Inferior parietal cortex (tissue), 1 donor: Measurements from ENCODE around the gene DUSP7.

ENCODE experiments used
- DNase-seq: peaks from one replicate; pipeline ENCODE4 v3.0.0-alpha.2; 2016; ENCODE audit errors: extremely low spot score

Gene DUSP7, protein sequence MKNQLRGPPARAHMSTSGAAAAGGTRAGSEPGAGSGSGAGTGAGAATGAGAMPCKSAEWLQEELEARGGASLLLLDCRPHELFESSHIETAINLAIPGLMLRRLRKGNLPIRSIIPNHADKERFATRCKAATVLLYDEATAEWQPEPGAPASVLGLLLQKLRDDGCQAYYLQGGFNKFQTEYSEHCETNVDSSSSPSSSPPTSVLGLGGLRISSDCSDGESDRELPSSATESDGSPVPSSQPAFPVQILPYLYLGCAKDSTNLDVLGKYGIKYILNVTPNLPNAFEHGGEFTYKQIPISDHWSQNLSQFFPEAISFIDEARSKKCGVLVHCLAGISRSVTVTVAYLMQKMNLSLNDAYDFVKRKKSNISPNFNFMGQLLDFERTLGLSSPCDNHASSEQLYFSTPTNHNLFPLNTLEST

GRCh38 chr3:52056521-52056967 is at the start of gene DUSP7:
Gene DUSP7, minus strand, starts transcription at chr3:52056571. Its CDS starts 205 bp downstream, at chr3:52056366.
- no peak for DNase-seq

GRCh38 chr3:52104684-52105640 is 48.6 kb upstream of the DUSP7 start:
- no peak for DNase-seq

GRCh38 chr3:52102934-52103333 is 46.6 kb upstream of the DUSP7 start:
- DNase-seq = no peak

DNA sequence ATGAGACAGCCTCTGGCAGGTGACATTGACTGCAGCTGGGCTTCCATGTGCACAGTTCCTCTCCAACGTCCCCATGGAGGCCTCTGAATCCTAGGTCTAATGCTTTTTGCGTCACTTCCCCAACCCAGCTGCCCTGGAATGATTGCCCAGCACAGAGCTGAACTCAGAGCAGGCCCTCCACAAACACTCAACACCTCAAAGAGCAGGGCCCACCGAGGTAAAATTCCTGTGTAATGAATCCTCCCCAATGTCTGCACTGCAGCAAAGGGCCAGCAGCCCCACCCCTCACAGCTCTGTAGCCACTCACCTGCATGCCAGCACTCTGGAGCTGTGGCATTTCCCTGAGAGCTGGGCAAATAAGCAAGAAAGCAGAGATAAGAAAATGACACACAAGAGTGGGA is 42.6 kb upstream of the DUSP7 start:
- no peak for DNase-seq

- DNase-seq = no peak
These were observed 41.6 kb upstream of the DUSP7 start for GRCh38 chr3:52097851-52098507.

DNA sequence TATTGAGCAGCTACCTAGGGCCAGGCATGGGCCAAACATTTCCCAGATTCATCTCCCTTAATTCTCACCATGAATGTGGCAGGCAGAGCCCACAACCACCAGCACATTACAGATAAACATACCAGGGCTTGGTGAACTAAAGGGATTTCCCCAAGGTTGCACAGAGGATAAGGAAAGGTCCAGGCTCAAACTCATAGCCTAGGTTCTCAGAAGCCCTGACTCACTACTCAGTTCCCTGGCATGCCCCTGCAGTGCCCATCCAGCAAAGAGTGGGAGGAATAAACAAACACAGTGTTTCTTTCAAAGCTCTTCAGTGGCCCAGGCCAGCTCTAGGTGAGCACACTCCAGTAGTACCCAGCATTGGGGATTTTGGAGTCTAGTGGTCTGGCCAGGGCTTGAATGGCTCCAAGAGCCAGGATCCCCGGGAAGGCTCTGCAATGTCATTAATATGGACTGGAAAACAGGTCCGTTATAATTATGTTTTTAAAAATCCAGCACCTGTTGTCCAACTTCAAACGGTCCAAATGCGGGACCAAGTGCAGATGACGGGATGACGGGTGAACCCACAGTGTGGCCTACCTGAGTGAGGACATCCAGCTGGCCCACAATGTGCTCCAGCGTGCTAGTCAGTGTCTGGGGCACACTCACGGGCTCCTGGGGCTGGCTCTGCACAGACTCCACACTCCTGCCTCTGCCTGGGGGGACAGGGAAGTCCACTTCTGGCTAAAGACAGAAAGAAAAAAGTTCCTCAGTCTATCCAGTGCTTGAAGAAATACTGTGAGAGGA is 39.8 kb upstream of the DUSP7 start:
- DNase-seq = no peak

GRCh38 chr3:52094571-52095485 is 38.5 kb upstream of the DUSP7 start:
- no peak for DNase-seq

DNA sequence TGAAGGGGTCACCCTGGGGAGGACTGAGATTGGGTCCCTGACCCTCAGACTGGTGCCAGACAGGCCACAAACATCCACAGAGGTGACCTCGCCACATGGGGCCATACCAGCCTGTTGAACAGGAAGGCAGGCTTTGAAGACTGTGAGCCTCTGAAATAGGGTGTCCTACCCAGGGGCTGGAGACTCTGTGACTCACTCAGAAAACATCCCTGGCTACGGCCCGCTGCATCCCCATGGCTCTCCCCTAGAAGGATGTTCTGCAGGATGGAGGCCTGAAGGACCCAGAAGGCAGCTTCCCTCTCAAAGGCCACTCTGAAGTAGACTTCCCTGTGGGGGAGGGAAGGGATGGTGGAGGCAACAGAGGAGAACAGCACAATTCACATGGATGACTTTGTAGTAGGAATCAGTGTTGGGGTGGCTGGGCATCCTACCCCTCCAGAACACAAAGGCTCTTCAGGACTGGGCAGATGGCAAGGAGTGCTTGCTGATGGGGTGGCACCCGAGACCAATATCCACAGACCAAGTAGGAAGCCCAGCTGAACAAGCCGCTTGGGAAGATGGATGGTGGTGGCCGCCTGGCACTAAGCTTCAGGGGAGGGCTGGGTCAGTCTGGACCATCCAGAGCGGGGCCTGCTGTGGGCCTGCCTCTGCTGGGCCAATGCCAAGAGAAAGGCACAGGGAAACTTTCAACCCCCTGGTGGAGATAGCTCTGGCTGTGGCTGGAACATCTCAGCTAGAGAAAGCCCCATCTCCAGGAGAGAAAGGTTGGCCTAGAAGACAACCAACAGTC is 37.6 kb upstream of the DUSP7 start:
- DNase-seq = no peak

- no peak for DNase-seq
These were observed 36.5 kb upstream of the DUSP7 start for GRCh38 chr3:52092891-52093290.

GRCh38 chr3:52092271-52092660 is 35.9 kb upstream of the DUSP7 start:
- DNase-seq = no peak

DNA sequence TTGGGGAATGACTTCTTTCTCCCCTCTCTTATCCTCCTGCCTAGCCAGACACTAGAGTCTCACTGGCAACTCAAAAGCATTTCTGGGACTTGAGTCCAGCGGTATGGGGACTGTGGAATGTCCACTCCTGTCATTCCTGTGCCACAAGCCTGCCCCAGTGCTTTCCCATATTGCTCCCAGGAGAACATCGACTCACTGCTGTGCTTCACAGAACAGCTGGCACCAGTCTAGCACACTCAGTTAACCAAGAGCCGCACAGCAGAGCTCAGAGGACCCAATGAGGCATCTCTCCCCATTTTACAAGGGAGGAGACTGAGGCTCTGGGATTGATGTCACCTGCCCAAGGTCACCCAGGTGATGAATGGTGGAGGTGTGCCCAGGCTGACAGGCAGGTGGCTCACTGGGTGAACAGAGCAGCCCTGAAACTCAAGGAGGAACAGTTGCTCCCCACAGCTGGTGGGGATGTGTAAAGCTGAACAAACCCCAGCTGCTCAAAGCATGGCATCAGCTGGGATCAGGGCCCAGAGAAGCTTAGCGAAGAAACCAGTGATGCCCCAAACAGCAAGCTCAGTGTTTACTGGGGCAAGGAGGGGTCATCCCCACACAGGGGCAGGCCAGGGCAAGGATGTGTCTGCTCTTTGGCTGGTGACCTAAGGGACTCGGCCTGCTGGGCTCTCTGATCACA is 35.4 kb upstream of the DUSP7 start:
- DNase-seq = peak; percentile 36

GRCh38 chr3:52090933-52091468 is 34.6 kb upstream of the DUSP7 start:
- DNase-seq = no peak

- DNase-seq = peak; percentile 31
These were observed 34.0 kb upstream of the DUSP7 start for GRCh38 chr3:52090131-52090932.

DNA sequence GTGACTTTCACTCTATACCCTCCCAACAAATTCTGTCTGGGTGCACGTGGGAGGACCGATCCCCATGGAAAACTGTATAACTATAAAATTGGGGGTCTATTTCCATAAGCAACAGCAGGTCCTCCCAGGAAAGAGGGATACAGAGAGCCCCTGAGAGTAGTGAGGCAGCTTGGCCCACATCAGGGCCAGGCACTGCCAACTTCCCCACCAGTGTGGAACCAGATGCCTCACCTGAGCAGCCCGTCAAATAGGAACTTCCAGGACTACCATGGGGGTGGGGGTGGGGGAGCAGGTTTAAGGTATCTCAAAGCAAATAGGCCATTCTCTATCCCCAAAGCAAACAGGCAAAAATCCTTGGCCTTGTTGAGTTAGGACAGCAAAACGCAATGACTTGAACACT is 33.3 kb upstream of the DUSP7 start:
- DNase-seq = no peak

DNA sequence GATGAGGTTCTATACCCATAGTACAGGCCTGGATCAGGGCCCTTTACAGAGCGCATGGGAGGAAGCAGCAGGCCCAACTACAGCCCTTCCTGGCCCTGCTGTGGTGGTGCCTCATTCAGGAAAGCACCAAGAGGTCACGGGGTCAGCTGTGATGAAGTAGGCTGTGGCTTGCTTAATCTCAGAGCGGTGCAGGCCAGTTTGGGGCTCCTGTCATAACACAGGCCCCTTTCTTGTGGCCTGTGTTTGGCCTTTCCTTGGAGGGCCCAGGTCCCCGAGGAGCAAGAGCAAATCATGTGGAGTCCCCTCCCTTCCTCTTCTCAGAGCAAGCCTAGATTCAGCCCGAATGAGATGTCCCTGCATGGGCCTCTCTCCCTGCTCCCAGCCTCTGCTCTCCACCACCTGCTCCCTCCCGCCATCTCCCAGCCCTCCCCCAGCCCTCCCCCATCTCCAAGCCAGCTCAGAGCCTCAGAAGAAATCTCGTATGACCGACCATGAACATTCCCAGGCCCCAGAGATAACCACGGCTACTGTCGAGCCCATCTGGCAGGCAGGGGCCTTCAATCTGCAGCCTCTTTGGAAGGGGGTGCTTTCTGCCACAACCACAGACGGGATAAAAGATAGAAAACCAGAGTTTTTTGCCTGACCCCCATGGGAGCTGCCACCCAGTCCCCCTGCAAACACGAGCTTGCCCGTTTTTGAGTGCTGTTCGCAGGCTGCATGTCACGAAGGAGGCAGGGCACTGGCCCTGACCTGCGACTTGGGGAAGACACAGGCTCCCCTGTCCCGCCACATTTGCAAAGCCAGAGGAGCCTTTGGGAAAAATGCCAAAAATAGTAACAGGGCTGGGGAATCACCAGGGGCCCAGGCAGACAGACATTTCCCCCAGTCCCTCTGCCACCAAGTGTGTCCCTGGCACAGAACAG is 32.3 kb upstream of the DUSP7 start:
- DNase-seq = no peak

- no peak for DNase-seq
These were observed 31.4 kb upstream of the DUSP7 start for GRCh38 chr3:52087731-52088130.
